HTR-8/SVneo (cell line): ENCODE data around the gene OLFM3.

Experiments
- DNase-seq: peaks from one replicate; pipeline ENCODE4 v3.0.0; 2011; ENCODE audit warnings: low spot score, mixed read lengths; ENCODE audit not compliant: insufficient read length
- FAIRE-seq: peaks from 2 replicates; lab custom pipeline; 2011; peaks lifted over from hg19 to GRCh38; lab: Jason Lieb, UNC

Gene OLFM3

DNA sequence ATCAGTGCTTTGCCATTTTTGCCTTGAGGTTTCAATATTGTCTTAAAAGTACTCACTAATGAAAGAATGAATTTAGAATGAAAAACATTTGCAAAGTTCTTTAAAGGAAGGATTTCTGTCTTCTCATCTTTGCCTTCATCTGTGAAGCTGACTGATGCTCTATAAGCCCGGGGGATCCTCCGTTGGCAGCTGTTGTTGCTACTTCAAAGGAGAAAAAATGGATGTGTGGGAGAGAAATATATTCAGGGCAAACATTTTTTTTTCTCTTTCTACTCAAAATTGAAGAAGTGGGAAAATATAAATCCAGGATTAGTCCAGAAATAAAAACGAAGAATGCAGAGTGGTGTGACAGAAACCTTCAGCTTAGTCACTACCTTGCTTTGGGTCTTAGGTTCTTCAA lies 142.5 kb downstream of the OLFM3 start:
- no peak for DNase-seq
- FAIRE-seq, result no peak

DNA sequence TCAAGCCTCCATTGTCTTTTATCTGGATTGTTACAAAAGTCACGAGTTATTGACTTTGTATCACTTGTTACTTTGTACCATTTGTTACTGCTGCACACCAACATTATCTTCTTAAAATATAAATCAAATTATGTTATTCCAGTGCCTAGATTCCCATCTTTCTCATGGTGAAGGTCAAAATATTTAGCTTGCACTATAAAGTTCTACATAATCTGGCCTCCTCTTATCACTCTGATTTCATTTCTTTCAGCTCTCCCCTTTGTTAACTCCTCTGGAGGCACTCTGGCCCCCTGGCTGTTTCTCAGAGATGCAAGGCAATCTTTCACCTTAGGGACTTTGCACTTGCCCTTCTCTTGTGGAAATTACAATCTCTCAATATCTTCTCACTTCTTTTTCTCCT lies 143.8 kb downstream of the OLFM3 start:
- DNase-seq (no peak), FAIRE-seq (no peak)

DNA sequence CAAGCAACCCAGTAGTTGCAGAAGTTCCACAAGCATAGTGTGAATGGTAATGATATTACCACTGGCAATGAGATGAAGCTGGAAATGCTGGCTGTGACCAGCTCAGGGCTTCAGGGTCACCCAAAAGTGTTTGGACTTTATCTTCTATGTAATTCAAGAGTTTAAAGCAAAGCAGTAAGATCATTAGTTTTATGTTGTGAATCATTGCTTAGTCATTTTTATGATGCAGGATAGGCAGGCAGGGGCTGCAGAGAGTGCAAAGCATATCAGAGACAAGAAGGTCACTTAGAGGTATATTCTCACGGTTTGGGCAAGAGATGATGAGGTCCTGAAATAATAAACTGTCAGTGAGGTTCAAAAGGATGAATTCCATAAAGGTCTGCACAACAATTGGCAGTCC lies 147.4 kb downstream of the OLFM3 start:
- FAIRE-seq, result no peak

DNA sequence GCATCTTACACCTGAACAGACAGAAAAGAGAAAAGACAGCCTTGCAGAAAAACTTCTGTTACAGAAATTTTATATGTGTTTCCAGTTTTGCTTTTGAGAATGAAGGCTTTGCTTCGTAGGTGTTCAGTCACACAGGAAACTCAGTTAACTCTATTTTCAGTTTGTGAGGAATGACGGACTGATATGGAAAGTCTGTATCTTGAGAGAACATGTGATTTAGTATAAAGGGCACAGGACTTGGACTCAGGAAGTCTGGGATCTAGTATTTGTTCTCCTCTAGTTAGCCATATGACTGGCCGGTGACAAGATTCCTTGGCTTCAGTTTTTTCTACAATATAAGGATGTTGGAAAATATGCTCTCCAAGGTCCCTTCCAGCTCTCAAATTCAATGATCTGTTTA lies 149.1 kb downstream of the OLFM3 start:
- no peak for FAIRE-seq

More for the DNA sequence above, 147.4 kb downstream of the OLFM3 start:
- no peak for DNase-seq

DNA sequence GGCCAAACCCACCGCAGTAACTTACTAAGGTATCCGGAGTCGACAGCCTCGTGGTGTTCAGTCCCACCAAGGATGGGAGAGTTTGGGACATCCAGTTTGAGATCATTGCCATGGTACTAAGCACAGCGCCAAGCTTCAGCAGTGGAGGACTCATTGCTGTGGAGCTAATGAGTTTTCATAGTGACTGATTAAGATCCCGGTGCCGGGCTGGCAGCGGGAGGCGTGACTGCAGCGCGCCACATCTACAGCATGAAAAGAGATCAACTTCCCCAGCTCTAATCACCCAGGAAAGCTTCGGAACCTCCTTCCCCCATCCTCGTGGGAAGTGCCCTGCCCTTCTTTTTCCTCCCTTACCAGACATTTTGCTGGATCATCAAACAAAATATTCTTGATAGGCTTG lies 149.9 kb downstream of the OLFM3 start:
- FAIRE-seq, result no peak
- DNase-seq, result no peak

More for the DNA sequence above, 149.1 kb downstream of the OLFM3 start:
- DNase-seq, result no peak

DNA sequence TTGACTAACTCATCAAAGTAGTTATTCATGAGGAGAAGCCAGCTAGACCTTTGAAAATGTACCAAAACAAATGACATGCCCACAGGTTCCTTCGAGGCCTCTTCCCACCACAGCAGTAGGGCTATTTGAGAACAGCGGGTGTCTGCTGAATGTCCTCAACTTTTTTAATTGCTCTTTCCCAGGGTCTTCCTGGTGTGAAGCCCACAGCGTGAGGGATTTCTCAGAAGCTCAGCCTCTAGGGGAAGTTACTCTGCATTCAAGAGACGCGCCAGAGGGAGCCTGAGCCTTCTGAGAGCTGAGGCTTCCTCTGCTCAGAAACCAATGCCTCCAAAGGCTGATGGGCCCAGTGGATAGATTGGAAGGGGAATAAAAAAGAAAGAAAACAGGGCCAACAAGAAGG lies 153.6 kb downstream of the OLFM3 start:
- no peak for FAIRE-seq

DNA sequence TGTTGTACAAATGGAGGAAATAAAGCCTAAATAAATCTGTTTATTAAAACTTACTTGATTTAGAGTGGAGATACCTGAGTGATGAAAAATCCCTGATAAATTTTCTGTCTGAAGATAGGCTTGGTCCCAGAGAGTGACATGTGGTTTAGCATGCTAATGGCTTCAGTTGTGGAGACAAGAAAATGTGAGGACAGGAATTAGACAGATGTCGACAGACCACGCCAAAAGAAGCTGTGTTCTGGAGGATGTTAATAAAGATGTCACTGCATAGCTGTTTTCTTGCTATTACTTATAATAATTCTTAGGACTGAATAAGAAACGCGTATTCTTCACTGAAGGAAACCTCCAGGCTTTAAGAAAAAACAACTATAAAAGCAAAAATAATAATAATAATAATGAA lies 154.9 kb downstream of the OLFM3 start:
- DNase-seq (no peak), FAIRE-seq (no peak)

More for the DNA sequence above, 153.6 kb downstream of the OLFM3 start:
- DNase-seq, result no peak

DNA sequence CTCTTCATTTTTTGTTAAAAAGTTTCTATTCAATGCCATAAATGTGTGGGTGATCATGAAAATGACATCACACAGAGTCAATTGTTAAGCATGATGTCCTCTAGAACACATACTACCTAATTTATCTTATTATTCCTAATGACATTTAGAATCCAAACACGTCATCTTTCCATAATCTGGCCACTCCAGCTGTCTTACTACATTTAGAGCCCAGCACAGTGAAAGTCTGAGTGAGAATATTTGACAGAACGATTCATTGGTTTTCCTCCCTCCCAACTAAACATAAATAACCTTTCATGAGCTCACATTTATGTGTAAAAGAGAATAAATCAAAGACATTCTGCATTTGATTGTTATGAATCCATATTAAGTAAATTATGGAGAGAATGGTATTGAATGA lies 160.7 kb downstream of the OLFM3 start:
- FAIRE-seq, result no peak
- no peak for DNase-seq

DNA sequence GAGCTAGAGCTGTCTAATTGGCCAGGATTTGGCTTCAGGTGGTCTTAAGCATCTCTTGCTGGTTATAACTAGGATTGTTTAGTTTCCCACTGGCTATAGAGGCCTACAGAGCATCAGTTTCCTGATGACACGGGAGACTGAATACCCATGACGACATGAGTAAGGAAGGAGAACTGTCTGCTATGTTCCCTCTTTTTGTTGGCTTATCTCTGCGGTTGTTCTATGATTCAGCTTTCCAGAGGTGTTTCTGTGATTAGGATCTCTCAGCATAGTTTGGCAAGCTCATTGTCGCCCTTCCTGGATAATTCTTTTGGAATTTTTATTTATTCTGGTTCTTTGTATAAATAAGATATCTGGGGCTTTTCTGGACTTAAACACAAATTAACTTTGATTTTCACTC lies 163.4 kb downstream of the OLFM3 start:
- DNase-seq (no peak), FAIRE-seq (no peak)

DNA sequence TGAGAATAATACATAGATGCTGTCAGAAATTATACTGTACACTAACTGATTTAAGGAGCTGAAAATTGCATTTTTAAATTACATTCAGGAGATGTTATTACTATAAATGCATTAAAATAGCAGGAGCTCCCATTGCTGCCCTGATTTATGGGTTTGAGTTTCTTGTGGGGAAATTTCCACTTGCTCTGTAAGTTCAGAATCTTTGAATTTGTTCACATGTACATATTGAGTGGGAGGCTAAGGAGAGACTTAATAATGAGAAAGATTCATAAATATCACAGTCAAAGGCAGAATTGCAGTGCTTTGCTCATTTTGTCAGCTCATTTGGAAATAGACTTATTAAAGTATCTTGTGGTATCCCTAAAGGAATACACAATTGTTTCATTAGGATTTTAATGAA lies 170.3 kb downstream of the OLFM3 start:
- no peak for DNase-seq
- FAIRE-seq, result no peak

DNA sequence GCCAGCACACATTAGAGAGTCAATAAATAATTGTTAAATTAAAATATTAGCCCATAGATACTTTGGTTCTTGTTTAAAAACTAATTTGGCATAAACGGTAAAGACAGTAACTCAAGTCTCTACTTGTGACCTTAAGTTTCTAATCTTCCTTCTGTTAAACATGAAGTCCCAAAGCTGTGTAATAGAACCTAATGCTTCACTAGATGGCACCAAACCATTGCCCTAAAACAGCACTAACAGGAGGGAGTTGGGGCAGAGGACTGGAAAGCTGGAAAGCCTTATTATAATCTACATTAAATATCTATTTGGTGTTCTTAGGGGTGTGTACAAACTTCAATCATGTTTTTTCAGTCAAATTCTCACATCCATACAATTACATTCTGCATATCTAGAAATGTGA lies 176.7 kb downstream of the OLFM3 start:
- no peak for FAIRE-seq
- no peak for DNase-seq

DNA sequence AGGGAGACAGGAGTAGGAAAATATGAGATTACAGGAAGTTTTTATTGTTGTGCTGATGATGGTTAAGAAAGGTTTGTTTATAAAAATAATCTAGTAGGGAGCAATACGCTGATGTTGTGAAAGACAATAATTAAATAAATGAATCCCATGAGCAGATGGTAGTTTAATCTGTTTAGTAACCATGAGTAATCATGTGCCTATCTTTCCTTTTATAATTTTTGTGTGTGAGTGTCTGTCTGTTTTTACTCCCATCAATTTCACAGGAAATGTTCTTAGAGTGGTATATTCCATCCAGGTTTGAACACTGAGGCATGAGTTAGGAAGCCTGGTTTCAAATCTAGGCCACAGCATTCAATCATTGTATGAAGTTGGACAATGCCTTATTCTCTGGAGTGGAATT lies 180.5 kb downstream of the OLFM3 start:
- no peak for DNase-seq
- no peak for FAIRE-seq

DNA sequence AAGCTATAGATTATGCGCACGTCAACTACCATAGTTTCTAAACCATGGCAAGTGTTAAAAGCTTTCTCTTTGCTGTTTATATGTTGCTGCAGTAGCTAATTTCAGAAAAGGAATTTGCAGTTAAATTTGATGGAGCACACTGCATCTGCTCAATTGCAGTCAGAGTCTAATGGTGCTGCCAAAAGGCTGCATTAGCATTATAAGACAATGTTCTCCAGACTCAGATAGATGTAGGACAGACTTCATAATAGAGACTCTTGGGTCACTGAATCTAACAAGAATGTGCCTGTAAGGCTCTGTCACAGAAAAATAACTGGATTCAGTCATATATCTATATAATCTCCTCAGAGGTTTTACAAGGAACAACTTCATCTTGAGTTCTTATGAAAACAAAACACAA lies 198.3 kb downstream of the OLFM3 start:
- FAIRE-seq, result no peak
- no peak for DNase-seq

DNA sequence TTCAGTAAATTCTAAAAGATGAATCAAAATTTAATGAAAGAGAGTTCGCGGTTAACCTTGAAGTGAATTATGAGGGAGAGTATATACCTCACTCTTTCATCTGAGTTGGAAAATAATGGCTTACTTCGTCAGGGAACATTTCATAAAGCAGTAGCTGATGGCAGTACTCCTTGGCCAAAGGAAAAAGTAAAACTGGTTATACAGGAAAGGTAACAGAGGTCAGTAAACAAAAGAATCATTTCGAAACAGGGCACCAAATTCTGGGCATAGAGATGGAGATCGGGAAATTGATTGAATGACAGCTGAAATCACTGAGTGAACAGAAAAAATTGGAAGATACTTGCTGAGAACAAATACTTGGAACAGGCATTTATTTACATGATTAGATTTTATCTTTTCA lies 199.0 kb downstream of the OLFM3 start:
- DNase-seq (no peak), FAIRE-seq (no peak)

DNA sequence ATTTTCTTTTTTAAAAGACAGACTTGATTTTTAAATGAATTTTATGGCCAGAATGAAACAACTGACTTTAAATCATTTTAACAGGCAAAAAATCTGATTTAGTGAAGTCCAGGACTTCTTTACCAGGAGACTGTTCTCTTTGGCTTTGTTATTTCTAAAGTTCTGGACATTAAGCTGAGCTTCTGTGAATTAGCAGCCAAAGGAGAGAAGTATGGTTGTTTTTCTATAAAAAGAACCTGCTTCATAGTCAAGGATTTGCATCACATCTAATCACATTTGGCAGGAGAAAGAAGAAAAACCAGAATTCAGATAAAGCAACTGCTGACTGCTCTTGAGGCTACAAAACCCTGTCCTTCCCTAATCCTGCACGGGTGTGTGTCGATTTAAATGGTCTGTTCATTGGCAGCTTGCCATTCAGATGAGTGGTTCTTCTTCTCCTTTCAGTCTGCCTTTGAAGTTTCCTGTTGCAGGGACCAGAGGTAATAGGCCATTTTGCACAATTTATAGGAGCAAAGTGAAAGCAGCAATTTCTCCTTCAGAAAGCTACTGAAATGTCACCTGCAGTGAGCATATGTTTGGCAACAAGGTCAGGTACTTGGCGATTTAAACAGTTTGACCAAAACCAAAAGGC lies 215.4 kb downstream of the OLFM3 start:
- no peak for FAIRE-seq
- no peak for DNase-seq

DNA sequence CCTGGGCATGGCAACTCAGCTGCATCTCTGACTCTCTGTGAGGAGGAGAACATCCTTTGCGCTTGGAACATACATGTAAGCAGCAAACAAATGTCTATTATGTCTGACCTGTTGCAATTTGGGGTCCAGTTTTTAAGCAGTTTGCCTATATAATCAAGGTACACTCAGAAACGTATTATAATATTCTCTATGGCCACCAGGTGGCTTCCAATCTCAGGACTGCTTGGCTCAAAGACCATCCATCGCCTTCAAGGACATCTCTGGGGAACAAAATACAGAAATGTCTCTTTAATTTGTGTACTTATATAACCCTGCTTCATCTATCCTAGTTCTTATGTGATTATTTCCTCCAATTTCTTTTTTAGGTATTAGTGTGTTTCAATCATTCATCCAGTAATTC lies 227.2 kb downstream of the OLFM3 start:
- DNase-seq, result no peak
- FAIRE-seq, result no peak

DNA sequence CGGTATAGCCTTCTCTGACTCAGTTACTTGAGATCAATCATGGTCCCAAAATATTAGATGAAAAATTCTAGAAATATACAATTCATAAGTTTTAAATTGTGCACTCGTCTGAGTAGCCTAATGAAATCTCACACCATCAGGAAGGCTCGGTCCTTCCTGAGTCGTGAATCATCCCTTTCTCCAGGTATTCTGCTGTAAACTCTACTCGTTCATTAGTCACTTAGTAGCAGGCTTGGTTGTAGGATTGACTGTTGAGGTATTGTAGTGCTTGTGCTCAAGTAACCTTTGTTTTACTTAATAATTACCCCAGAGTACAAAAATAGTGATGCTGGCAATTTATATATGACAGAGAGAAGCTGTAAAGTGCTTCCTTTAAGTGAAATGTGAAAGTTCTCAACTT lies 238.7 kb downstream of the OLFM3 start:
- no peak for DNase-seq

DNA sequence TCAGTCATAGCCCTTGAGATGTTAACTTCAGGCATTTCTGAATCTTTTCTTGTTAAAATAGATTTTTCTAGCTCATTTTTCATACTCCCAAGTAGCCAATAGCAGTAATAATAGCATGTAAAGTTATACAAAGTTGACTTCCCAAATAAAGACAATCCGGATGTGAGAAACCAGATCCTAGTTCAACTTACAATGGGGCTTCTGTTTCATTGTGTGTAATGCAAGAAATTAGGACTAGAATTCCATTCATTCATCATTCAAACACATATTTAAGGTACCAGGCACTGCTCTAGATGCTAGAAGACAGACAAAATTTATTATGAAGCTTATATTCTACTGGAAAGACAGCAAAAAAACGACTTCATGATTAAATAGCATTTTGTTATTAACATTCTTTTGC lies 240.3 kb downstream of the OLFM3 start:
- no peak for DNase-seq
- FAIRE-seq, result no peak

More for the DNA sequence above, 238.7 kb downstream of the OLFM3 start:
- FAIRE-seq, result no peak
